ENCODE data around the gene DUT. TPM values are rescaled to one million over a fixed set of nuclear protein-coding genes. Genes with fewer than 3 reads are reported as not detected.

DUT gene
- polyA plus RNA-seq = 147 TPM

- H3K27me3 Mint-ChIP-seq = no peaks in the 10 kb centered on the region
- peaks cover 20 to 35% (median 27%) of the 10 kb centered on the region in 3 donors for H3K4me1 Mint-ChIP-seq
- peak within 1 kb of the TSS; percentile 97 to 100 (median 100) for H3K27ac Mint-ChIP-seq
- H3K9me3 Mint-ChIP-seq = no peaks in the 10 kb centered on the region
- peak within 1 kb of the TSS; percentile 99 to 100 (median 100) for H3K4me3 Mint-ChIP-seq
- H3K36me3 Mint-ChIP-seq = peaks cover 3% of the 10 kb centered on the region
Measured at GRCh38 chr15:48330855-48331795, at the start of gene DUT. Gene DUT (plus strand): TSS chr15:48331429. CDS start chr15:48331516, 87 bp downstream.

- Mint-ChIP-seq H3K9me3 (no peaks in the 10 kb centered on the region), H3K4me1 (peaks cover 0 to 7% (median 1%) of the 10 kb centered on the region in 3 donors), H3K36me3 (no peaks in the 10 kb centered on the region), H3K4me3 (no peak overlapping the region), H3K27ac (no peak overlapping the region), H3K27me3 (no peaks in the 10 kb centered on the region)
Measured at GRCh38 chr15:48281674-48282073, 49.6 kb upstream of the DUT start.

- H3K27me3 Mint-ChIP-seq = no peaks in the 10 kb centered on the region
- H3K9me3 Mint-ChIP-seq = no peaks in the 10 kb centered on the region
- no peak overlapping the region for H3K4me3 Mint-ChIP-seq
- H3K27ac Mint-ChIP-seq = no peak overlapping the region
- peaks cover 0 to 7% (median 1%) of the 10 kb centered on the region in 3 donors for H3K4me1 Mint-ChIP-seq
- H3K36me3 Mint-ChIP-seq = no peaks in the 10 kb centered on the region
Measured at GRCh38 chr15:48282216-48282615, 49.0 kb upstream of the DUT start.

- Mint-ChIP-seq H3K9me3 (no peaks in the 10 kb centered on the region), H3K4me1 (peaks cover 0 to 7% (median 1%) of the 10 kb centered on the region in 3 donors)
Measured at GRCh38 chr15:48283396-48284145, 47.7 kb upstream of the DUT start.

GRCh38 chr15:48285329-48286214 is 45.7 kb upstream of the DUT start:
- Mint-ChIP-seq H3K27me3 (no peaks in the 10 kb centered on the region), H3K4me1 (peaks cover 0 to 7% (median 1%) of the 10 kb centered on the region in 3 donors), H3K36me3 (no peaks in the 10 kb centered on the region), H3K27ac (no peak overlapping the region), H3K9me3 (no peaks in the 10 kb centered on the region), H3K4me3 (peak overlapping the region in 2 of 4 donors; percentile 34 to 60)

More at GRCh38 chr15:48283396-48284145, 47.7 kb upstream of the DUT start:
- H3K4me3 Mint-ChIP-seq = no peak overlapping the region
- no peak overlapping the region for H3K27ac Mint-ChIP-seq
- no peaks in the 10 kb centered on the region for H3K36me3 Mint-ChIP-seq
- H3K27me3 Mint-ChIP-seq = no peaks in the 10 kb centered on the region

- H3K27me3 Mint-ChIP-seq = no peaks in the 10 kb centered on the region
- H3K4me1 Mint-ChIP-seq = peaks cover 0 to 7% (median 1%) of the 10 kb centered on the region in 3 donors
- H3K27ac Mint-ChIP-seq = no peak overlapping the region
- H3K9me3 Mint-ChIP-seq = no peaks in the 10 kb centered on the region
- no peak overlapping the region for H3K4me3 Mint-ChIP-seq
- peaks cover 4% of the 10 kb centered on the region for H3K36me3 Mint-ChIP-seq
Measured at GRCh38 chr15:48289628-48290027, 41.6 kb upstream of the DUT start.

- Mint-ChIP-seq H3K4me3 (no peak overlapping the region), H3K27ac (no peak overlapping the region), H3K9me3 (peaks cover 0 to 2% (median 0%) of the 10 kb centered on the region in 3 donors), H3K36me3 (peaks cover 6% of the 10 kb centered on the region), H3K4me1 (no peaks in the 10 kb centered on the region), H3K27me3 (no peaks in the 10 kb centered on the region)
Measured at GRCh38 chr15:48292458-48292857, 38.8 kb upstream of the DUT start.

- no peak overlapping the region for H3K27ac Mint-ChIP-seq
- no peaks in the 10 kb centered on the region for H3K4me1 Mint-ChIP-seq
- peaks cover 6% of the 10 kb centered on the region for H3K36me3 Mint-ChIP-seq
- no peaks in the 10 kb centered on the region for H3K27me3 Mint-ChIP-seq
- H3K9me3 Mint-ChIP-seq = peaks cover 0 to 2% (median 0%) of the 10 kb centered on the region in 3 donors
- no peak overlapping the region for H3K4me3 Mint-ChIP-seq
Measured at GRCh38 chr15:48297668-48298067, 33.6 kb upstream of the DUT start.

- no peaks in the 10 kb centered on the region for H3K4me1 Mint-ChIP-seq
- H3K27me3 Mint-ChIP-seq = no peaks in the 10 kb centered on the region
- H3K36me3 Mint-ChIP-seq = peaks cover 3% of the 10 kb centered on the region
- H3K9me3 Mint-ChIP-seq = peaks cover 0 to 2% (median 0%) of the 10 kb centered on the region in 3 donors
- H3K27ac Mint-ChIP-seq = no peak overlapping the region
- H3K4me3 Mint-ChIP-seq = no peak overlapping the region
Measured at GRCh38 chr15:48298914-48299313, 32.3 kb upstream of the DUT start.

GRCh38 chr15:48300038-48300437 is 31.2 kb upstream of the DUT start:
- no peak overlapping the region for H3K4me3 Mint-ChIP-seq

GRCh38 chr15:48304398-48304797 is 26.8 kb upstream of the DUT start:
- no peak overlapping the region for H3K27ac Mint-ChIP-seq
- peaks cover 0 to 1% (median 0%) of the 10 kb centered on the region in 3 donors for H3K4me1 Mint-ChIP-seq
- no peaks in the 10 kb centered on the region for H3K27me3 Mint-ChIP-seq
- no peaks in the 10 kb centered on the region for H3K36me3 Mint-ChIP-seq
- no peaks in the 10 kb centered on the region for H3K9me3 Mint-ChIP-seq
- no peak overlapping the region for H3K4me3 Mint-ChIP-seq

More at GRCh38 chr15:48300038-48300437, 31.2 kb upstream of the DUT start:
- H3K36me3 Mint-ChIP-seq = peaks cover 3% of the 10 kb centered on the region
- no peaks in the 10 kb centered on the region for H3K27me3 Mint-ChIP-seq
- H3K27ac Mint-ChIP-seq = no peak overlapping the region
- H3K4me1 Mint-ChIP-seq = peaks cover 0 to 1% (median 0%) of the 10 kb centered on the region in 3 donors
- peaks cover 0 to 1% (median 0%) of the 10 kb centered on the region in 3 donors for H3K9me3 Mint-ChIP-seq

GRCh38 chr15:48306639-48307038 is 24.6 kb upstream of the DUT start:
- Mint-ChIP-seq H3K36me3 (no peaks in the 10 kb centered on the region), H3K4me1 (peaks cover 0 to 1% (median 0%) of the 10 kb centered on the region in 3 donors)

GRCh38 chr15:48307586-48307985 is 23.6 kb upstream of the DUT start:
- no peaks in the 10 kb centered on the region for H3K27me3 Mint-ChIP-seq
- peaks cover 0 to 1% (median 0%) of the 10 kb centered on the region in 3 donors for H3K4me1 Mint-ChIP-seq
- no peaks in the 10 kb centered on the region for H3K36me3 Mint-ChIP-seq
- no peaks in the 10 kb centered on the region for H3K9me3 Mint-ChIP-seq
- H3K4me3 Mint-ChIP-seq = no peak overlapping the region
- H3K27ac Mint-ChIP-seq = no peak overlapping the region

More at GRCh38 chr15:48306639-48307038, 24.6 kb upstream of the DUT start:
- H3K27me3 Mint-ChIP-seq = no peaks in the 10 kb centered on the region
- no peak overlapping the region for H3K4me3 Mint-ChIP-seq
- no peak overlapping the region for H3K27ac Mint-ChIP-seq
- no peaks in the 10 kb centered on the region for H3K9me3 Mint-ChIP-seq

- H3K27ac Mint-ChIP-seq = no peak overlapping the region
- H3K4me1 Mint-ChIP-seq = peaks cover 0 to 1% (median 0%) of the 10 kb centered on the region in 3 donors
- H3K4me3 Mint-ChIP-seq = no peak overlapping the region
- H3K36me3 Mint-ChIP-seq = peaks cover 3% of the 10 kb centered on the region
- H3K27me3 Mint-ChIP-seq = no peaks in the 10 kb centered on the region
- H3K9me3 Mint-ChIP-seq = no peaks in the 10 kb centered on the region
Measured at GRCh38 chr15:48309740-48310139, 21.5 kb upstream of the DUT start.
